Peyer's patch (tissue), 4 donors: ENCODE data around the gene SHISA5.

Experiments
- CTCF ChIP-seq, 6 experiments: fragments of 450-650 bp in 4 of 6; fragments of 200-600 bp in 2 of 6; sonication (generic) in 1 of 6; IDR thresholded peaks; one replicate each; pipeline ENCODE4 v1.5.1; 2017 to 2019; ENCODE audit warnings: antibody characterized with exemption in 6 of 6, mild to moderate bottlenecking in 3 of 6, moderate library complexity in 1 of 6
- POLR2A ChIP-seq, 2 donors: fragments of 450-650 bp; IDR thresholded peaks; one replicate each; pipeline ENCODE4 v1.5.1; 2017; ENCODE audit warnings: antibody characterized with exemption in 2 of 2, mild to moderate bottlenecking in 2 of 2, moderate library complexity in 2 of 2

- no peak for TF ChIP-seq CTCF (IDR thresholded peaks at IDR 0.05)
- TF ChIP-seq POLR2A (IDR thresholded peaks at IDR 0.05) = no peak
These were observed 34.5 kb upstream of the SHISA5 start for GRCh38 chr3:48538451-48538850.
